Measurements from ENCODE around the gene FANCC.
"Not testable (repeated sequence)": the region's sequence is repeated elsewhere in the genome, so short reads cannot be mapped to it uniquely, and the experiment has no call there.

Gene FANCC

DNA sequence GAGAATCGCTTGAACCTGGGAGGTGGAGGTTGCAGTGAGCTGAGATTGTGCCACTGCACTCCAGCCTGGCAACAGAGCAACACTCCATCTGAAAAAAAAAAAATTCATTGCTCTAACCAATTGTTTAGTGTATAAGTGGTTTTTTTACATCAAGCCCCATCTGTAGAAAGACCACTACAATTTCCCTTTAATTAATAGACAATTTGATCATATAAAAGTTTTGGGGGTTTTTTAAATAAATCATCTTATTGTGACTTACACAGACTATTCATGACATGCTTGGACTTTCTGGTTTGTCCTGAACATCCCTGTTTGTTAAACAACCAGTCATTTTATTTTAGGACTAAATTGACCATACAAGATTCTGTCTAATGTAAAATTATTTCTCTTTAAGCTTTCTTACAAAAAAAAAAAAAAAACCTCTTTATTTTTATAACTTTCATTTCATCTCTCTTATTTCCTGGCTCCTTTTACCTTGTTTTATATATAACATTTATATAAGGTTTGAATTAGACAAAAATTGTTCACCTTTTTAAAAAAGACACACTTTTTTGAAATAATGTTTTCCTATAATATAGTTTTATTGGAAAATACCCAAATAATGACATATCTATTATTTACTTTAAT is 9.8 kb upstream of the FANCC start:
- no peak for DNase-seq

GRCh38 chr9:95325221-95325620 is 7.7 kb upstream of the FANCC start:
- no peak for DNase-seq

- DNase-seq, result no peak
These were observed 343 bp upstream of the FANCC start for GRCh38 chr9:95317893-95318211.

DNA sequence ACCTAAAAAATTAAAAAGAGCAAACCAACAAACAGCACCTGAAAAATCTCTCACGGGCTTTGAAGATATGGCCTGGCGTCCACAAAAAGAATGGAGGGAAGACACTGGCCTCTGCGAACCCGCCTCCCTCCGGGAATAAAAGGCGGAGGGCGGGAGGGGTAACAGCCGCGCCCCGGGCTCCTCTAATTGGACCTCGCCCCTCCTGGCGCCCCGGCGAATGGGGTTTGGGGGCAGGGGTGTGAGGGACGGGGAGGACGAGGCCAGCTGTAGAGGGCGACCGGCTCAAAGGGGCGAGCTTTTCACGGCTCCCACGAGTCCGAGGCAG is 753 bp downstream of the FANCC start:
- DNase-seq, result peak; percentile 65

DNA sequence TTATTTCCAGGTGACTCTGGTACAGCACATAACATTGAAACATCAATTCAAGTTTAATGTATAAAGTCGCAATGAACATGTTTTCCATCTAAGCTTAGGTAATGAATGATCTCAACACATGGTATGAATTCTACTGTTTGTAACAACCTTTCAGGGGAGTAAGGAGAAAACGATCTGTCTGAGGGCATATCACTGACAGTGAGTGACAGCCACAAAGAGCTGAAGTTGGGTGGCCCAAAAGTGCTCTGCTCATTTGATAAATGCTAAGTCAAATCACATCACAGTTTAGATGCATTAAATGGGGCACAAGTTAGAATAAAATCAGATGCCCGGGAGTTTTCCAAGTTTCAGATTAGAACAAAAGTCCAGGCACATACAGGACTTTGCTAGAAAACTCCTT is 1.2 kb downstream of the FANCC start:
- no peak for DNase-seq

DNA sequence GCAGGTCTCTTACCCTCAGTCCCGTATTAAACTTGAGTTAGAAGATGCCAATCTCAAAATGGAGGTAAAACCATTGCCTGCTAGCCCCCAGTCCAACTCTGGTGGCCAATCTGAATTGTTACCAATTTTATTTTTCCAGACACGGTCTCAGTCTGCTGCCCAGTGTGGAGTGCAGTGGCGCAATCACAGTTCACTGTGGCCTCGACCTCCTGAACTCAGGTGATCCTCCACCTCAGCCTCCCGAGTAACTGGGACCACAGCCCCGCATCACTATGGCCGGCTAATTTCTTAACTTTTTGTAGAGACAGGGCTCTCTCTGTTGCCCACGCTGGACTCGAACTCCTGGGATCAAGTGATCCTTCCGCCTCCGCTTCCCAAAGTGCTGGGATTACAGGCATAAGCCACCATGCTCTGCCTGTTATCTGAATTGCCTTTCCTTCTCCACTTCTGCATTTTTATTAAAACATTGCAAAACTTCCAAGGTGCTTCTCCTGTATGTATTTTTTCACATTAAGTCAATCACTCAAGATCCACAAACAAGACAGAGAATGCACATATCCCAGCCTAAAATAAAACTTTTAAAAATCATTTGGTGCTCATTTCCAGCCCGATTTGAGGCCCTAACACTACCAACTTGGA is 2.3 kb downstream of the FANCC start:
- DNase-seq, result no peak

DNA sequence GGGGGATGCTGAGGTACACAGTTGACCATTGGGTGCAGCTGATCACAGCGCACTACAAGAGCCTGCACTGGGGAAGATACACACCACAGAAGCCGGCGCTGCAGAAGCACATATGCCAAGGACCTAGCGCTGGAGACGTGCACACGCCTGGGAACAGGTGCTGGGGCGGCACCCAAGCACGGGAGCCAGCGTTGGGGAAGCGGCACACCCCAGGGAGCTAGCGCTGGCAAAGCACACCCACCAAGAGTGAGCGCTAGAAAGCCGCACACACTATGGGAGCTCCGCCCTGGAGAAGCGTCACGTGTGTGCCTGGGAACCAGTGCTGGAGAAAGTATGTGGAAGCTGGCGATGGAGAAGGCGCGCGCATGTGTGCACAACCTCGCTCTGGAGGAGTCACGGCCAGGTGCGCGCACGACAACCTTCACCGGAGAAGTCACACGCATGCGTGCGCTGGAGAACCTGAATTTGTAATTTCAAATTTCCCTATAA is 4.5 kb downstream of the FANCC start:
- peak; percentile 96 for DNase-seq

DNA sequence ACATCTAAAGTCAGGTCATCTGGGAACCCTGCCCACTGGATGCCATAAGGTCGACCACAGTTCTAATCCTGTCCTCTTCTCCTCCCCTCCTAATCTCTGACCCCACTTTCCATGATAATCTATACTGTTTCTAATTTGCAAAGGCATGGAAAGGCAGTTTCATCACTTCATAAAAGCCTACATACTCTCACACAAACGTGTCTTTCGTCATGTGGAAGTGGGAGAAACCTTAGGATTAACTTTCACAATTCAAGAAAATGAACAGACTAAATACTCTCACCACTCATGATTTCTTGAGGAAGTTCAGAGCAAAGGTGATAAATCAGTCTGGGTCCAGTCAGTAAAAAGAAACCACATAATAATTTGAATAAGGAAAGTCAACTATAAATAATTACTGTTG is 5.5 kb downstream of the FANCC start:
- no peak for DNase-seq

GRCh38 chr9:95307538-95307937 is 10.0 kb downstream of the FANCC start:
- no peak for DNase-seq

GRCh38 chr9:95306819-95307218 is 10.7 kb downstream of the FANCC start:
- DNase-seq, result no peak

DNA sequence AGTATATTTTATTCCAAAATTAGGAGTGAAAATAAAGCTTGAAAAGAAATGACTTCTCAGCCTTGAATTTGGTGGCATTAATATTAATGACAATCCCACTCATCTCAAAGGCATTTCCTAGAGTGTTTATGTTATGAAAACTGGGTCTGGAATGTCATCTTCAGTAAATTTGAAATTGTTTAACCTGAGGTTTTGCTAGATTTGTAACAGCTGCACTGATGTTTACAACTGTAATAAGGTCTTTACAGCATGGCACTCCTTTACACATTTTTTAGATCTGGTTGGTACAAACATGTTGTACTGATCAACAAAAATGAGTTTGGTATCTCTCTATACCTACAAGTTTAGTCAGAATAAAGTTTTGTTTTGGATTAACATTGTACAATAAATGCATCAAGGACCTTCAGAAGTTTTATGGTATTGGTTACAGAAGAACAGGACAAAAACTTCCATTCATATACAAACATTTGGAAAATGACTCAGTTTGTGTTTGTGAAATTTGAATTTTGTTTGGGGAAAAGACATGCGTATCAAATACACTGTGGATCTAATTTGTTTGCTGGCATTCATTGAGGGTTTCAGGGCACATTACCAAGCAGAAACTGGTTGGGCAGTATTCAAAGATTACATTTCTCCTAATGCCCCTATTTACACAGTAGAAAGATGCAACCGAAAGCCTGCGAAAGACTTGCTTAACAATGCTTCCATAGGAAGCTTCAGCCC is 11.6 kb downstream of the FANCC start:
- no peak for DNase-seq

DNA sequence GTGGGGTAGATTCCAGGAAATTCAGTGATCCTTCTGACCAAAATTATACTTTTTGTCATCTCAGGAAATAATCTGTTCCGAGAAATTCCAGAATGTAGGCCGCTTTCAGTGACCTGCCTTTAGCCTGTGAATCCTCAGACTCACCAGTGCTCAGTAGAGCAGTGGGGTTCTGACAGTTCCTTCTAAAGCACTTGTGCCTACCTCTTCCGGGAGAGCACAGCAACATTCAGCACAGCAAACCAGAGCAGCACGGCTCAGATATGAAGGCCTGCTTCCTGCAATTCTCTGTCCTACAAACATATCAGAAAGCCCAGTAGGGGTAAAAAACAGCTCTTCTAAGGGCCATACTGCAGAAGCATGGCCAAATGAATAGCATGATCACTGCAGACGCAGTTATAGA is 15.0 kb downstream of the FANCC start:
- no peak for DNase-seq

DNA sequence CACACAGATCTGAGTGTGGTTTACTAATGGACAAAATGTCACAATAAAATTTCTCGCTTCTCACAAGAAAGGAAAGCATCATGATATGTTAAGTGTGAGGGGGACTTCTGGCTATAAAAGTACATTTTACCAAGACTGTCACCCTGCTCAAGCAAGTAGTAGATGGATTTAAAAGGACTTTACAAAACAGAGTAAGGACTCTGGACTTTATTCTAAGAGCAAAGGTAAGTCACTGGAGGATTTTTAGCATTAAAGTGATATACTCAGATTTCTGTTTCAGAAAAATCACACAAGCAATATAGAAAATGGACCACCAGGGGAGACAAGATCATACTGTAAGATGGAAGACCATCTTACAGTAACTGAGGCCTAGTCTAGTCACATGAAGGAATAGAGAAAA is 19.7 kb downstream of the FANCC start:
- DNase-seq, result no peak

DNA sequence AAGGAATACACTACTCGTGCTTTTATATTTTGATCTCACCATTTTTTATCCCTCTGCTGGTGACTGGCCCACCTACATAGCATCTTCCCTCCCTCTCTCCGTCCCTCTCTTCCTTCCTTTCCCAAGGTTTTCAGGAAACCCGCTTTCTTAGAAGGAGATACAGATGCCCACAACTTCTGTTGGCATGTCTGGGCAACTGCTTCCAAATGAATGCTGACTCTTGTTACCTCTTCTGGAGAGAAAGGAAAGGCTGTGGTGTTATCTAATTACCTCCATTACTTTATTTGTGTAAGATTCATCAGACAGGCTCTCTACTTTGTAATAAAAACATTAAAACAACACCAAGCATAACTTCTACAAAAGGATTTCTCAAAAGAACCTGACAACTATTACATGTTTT is 20.2 kb downstream of the FANCC start:
- DNase-seq, result no peak

DNA sequence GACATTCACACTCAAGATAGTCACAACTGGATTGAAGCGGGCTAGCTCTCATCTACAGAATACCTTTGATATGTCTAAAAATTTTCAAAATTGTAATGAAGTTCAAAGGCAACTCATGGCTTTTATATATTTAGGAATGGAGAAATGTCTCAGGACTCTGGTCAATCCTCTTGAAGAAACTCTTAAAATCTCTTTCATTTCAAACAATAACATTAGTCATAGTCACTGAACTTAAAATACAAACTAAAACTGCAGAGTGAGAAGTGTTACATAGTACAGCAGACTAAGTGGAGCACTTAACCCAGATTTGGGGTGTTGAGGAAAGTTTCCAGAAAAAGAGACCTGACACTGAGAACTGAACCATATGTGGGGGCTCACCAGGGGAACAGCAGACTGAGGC is 20.7 kb downstream of the FANCC start:
- DNase-seq, result no peak

GRCh38 chr9:95293296-95293695 is 24.2 kb downstream of the FANCC start:
- DNase-seq, result not testable (repeated sequence)

DNA sequence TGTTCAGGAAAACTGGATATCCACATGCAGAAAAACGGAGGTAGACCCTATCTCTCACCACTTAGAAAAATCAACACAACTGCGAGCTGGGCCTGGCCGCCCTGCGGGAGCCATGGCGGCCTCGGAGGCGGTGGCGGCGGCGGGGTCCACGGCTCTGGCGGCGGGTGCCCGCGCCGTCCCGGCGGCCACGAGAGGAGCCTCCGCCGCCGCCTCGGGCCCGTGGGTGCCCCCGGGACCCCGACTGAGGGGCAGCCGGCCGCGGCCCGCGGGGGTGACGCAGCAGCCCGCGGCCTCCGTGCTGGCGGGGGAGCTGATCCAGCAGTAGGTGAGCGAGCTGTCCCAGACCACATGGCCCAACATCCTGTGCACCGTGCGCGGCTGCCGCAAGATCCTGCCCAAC is 25.3 kb downstream of the FANCC start:
- no peak for DNase-seq

GRCh38 chr9:95286151-95286550 is 31.4 kb downstream of the FANCC start:
- DNase-seq, result no peak

DNA sequence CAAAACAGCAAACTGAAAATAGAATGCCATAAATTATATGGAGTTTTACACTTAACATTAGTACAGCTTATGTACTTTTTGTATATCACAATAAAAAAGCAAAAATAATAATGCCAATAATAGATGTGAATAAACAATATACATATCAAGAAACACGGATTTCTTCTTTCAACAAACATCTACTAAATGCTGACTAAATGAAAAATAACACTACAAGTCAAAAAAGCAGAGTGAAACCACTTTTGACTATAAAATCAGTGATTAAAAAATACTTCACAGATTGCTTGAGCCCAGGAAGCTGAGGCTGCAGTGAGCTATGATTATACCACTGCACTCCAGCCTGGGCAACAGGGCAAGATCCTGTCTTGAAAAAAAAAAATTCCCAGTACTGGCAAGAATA is 32.2 kb downstream of the FANCC start:
- no peak for DNase-seq

GRCh38 chr9:95284162-95285080 is 33.1 kb downstream of the FANCC start:
- no peak for DNase-seq

DNA sequence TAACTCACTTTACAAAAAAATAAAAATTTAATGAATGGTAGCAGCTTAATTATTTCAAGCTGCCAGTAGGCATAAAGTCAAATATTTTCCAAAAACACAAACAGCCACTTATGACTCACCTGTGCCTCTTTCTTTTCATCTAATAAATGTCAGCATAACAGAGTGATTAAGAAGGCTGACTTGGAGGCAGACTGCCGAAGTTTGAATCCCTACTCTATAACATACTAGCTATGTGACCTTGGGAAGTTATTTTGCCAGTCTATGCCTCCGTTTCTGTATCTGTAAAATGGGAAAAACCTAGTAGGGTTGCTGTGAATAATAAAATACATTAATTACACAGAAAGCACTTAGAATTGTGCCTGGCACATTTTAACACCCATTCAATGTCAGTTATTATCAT is 33.8 kb downstream of the FANCC start:
- DNase-seq, result no peak

- DNase-seq, result no peak
These were observed 35.2 kb downstream of the FANCC start for GRCh38 chr9:95282332-95282731.

DNA sequence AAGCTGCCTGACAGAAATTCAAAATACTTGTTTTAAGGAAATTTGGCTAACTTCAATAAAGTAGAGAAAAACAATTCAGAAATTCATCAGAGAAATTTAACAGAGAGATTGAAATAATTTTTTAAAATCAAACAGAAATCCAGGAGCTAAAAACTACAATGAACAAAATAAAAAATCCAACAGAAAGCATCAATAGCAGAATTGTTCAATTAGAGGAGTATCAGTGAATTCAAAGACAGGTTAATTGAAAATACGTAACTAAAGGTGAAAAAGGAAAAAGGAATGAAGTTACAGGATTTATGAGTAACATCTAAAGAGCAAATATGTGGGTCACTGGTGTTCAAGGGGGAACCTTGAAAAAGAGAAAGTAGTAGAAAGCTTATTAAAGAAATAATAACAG is 36.8 kb downstream of the FANCC start:
- no peak for DNase-seq

DNA sequence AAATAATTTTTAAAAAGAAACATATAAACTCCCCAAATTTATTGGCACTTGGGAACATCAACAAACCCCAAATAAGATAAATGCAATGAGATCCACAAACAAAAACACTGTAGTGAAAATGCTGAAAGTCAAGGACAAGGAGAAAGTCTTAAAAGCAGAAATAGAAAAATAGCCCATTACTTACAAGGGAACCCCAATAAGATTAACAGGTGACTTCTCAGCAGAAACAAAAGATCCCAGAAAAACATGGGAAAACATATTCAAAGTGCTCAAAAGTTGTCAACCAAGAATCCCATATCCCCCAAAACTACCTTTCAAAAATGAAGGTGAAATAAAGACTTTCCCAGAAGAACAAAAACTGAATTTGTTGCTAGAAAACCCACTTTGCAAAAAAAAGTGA is 40.0 kb downstream of the FANCC start:
- no peak for DNase-seq

All from DMS153 (cell line).